GM12873 (cell line): Measurements from ENCODE around the gene ROBO3.

Source experiments
- CTCF ChIP-seq: IDR thresholded peaks from 2 replicates; pipeline ENCODE4 v1.5.1; 2012; ENCODE audit warnings: low read depth, mild to moderate bottlenecking, moderate library complexity, low read length, control low read depth; ENCODE audit not compliant: insufficient read depth; ENCODE audit errors: missing control alignments

ROBO3 gene

GRCh38 chr11:124877910-124878758 lies 12.9 kb downstream of the ROBO3 start:
- no peak for TF ChIP-seq CTCF

- TF ChIP-seq CTCF, result no peak
These were observed 13.7 kb downstream of the ROBO3 start for GRCh38 chr11:124878759-124879492.

- TF ChIP-seq CTCF, result no peak
These were observed 14.5 kb downstream of the ROBO3 start for GRCh38 chr11:124879493-124880289.

- TF ChIP-seq CTCF, result no peak
These were observed 15.0 kb downstream of the ROBO3 start for GRCh38 chr11:124880290-124880611.

- TF ChIP-seq CTCF, result no peak
These were observed 15.7 kb downstream of the ROBO3 start for GRCh38 chr11:124880958-124881357.

GRCh38 chr11:124882339-124883071 lies 17.3 kb downstream of the ROBO3 start:
- TF ChIP-seq CTCF, result no peak
